H1 (cell line): ENCODE results near the gene SORD. TPM values are rescaled to one million over a fixed set of nuclear protein-coding genes. Genes with fewer than 3 reads are reported as not detected.
"Not testable (repeated sequence)": the region's sequence is repeated elsewhere in the genome, so short reads cannot be mapped to it uniquely, and the experiment has no call there.

Experiments
- CTCF ChIA-PET: fragments of 300-600 bp; sonication (Branson Sonifier 250); formaldehyde crosslinking; loops from one replicate; lab custom pipeline; 2021; ENCODE audit not compliant: partially characterized antibody; lab: Charles Lee
- POLR2A ChIA-PET: fragments of 300-600 bp; sonication (Branson Sonifier 250); formaldehyde crosslinking; loops from one replicate; lab custom pipeline; 2021; ENCODE audit warnings: inconsistent platforms; ENCODE audit not compliant: partially characterized antibody; lab: Charles Lee
- DNase-seq, 2 experiments: peaks; one replicate each; pipeline versions ENCODE4 v3.0.0 to v3.0.0-alpha.2; 2010 to 2022; ENCODE audit warnings: low spot score in 2 of 2, low read depth in 1 of 2, mixed read lengths in 1 of 2
- FAIRE-seq: peaks from 2 replicates; lab custom pipeline; 2011; peaks lifted over from hg19 to GRCh38; lab: Jason Lieb, UNC
- H2AFZ ChIP-seq: 2 replicates; pipeline ENCODE4 v1.8.1; 2012; ENCODE audit warnings: low read length, inconsistent platforms
- H2AK5ac ChIP-seq: 2 replicates; pipeline ENCODE4 v1.6.1; 2013; ENCODE audit warnings: low read depth, low read length
- H2BK120ac ChIP-seq: replicated peaks from 2 replicates; pipeline ENCODE3; 2013; ENCODE audit warnings: low read depth, low read length, inconsistent platforms
- H2BK12ac ChIP-seq: 2 replicates; pipeline ENCODE4 v1.6.1; 2013; ENCODE audit warnings: low read depth, low read length
- H2BK15ac ChIP-seq: 2 replicates; pipeline ENCODE4 v1.6.1; 2013; ENCODE audit warnings: low read length
- H2BK20ac ChIP-seq: 2 replicates; pipeline ENCODE4 v1.6.1; 2013; ENCODE audit warnings: low read length
- H2BK5ac ChIP-seq: 2 replicates; pipeline ENCODE4 v1.6.1; 2013; ENCODE audit warnings: low read depth, low read length
- H3K14ac ChIP-seq: 2 replicates; pipeline ENCODE4 v1.6.1; 2013; ENCODE audit warnings: inconsistent platforms; ENCODE audit not compliant: insufficient read length
- H3K18ac ChIP-seq: 2 replicates; pipeline ENCODE4 v1.6.1; 2013; ENCODE audit warnings: low read length; ENCODE audit errors: extremely low read depth
- H3K23ac ChIP-seq: 2 replicates; pipeline ENCODE4 v1.6.1; 2013; ENCODE audit warnings: inconsistent platforms; ENCODE audit not compliant: insufficient read length
- H3K23me2 ChIP-seq: 2 replicates; pipeline ENCODE4 v1.6.1; 2013; ENCODE audit warnings: low read depth, low read length
- H3K27ac ChIP-seq: 2 replicates; pipeline ENCODE4 v1.6.1; 2011; ENCODE audit warnings: low read depth, low read length, inconsistent platforms
- H3K27me3 ChIP-seq, 4 experiments: replicated peaks in 1 of 4; 1 replicate in 1 of 4; 2 replicates in 3 of 4; pipeline versions ENCODE4 v1.6.1 to v1.8.1; 2011 to 2013; ENCODE audit warnings: low read length in 3 of 4, mild to moderate bottlenecking in 3 of 4, inconsistent platforms in 2 of 4, mixed read lengths in 2 of 4, moderate library complexity in 1 of 4; ENCODE audit not compliant: control insufficient read depth in 3 of 4, insufficient read depth in 3 of 4; ENCODE audit errors: extremely low read depth in 1 of 4
- H3K36me3 ChIP-seq, 4 experiments: 2 replicates each; pipeline versions ENCODE4 v1.6.1 to v1.8.1; 2011 to 2013; ENCODE audit warnings: mild to moderate bottlenecking in 4 of 4, low read length in 3 of 4, moderate library complexity in 2 of 4, control low read depth in 1 of 4, inconsistent platforms in 1 of 4; ENCODE audit not compliant: insufficient read depth in 4 of 4, control insufficient read depth in 2 of 4
- H3K4ac ChIP-seq: replicated peaks from 2 replicates; pipeline ENCODE3; 2013; ENCODE audit warnings: low read length, low read depth, mixed read lengths, inconsistent platforms; ENCODE audit not compliant: insufficient read length
- H3K4me1 ChIP-seq, 4 experiments: replicated peaks in 1 of 4; 1 replicate in 1 of 4; 2 replicates in 3 of 4; pipeline versions ENCODE4 v1.6.1 to v1.8.1; 2011 to 2013; ENCODE audit warnings: low read length in 3 of 4, inconsistent platforms in 2 of 4, mixed read lengths in 1 of 4; ENCODE audit not compliant: insufficient read depth in 4 of 4, control insufficient read depth in 3 of 4
- H3K4me2 ChIP-seq, 2 experiments: 2 replicates each; pipeline versions ENCODE4 v1.6.1 to v1.8.1; 2011 to 2013; ENCODE audit warnings: low read depth in 2 of 2, low read length in 2 of 2, control low read depth in 1 of 2, inconsistent platforms in 1 of 2, mild to moderate bottlenecking in 1 of 2; ENCODE audit not compliant: insufficient read depth in 1 of 2
- H3K4me3 ChIP-seq, 4 experiments: fragments of 200-600, 300-600 bp in 1 of 4; sonication (generic), shearing (Covaris generic), sonication (Bioruptor Twin) in 1 of 4; 2 replicates each; pipeline versions ENCODE4 v1.5.1 to v1.8.1; 2011 to 2016; ENCODE audit warnings: low read length in 4 of 4, low read depth in 3 of 4, control low read depth in 2 of 4, inconsistent platforms in 2 of 4, mild to moderate bottlenecking in 2 of 4, mixed read lengths in 1 of 4, moderate library complexity in 1 of 4; ENCODE audit not compliant: insufficient read depth in 2 of 4; ENCODE audit errors: extremely low read depth in 1 of 4
- H3K56ac ChIP-seq: replicated peaks from 2 replicates; pipeline ENCODE3; 2013; ENCODE audit warnings: low read depth, mild to moderate bottlenecking, mixed read lengths, low read length, inconsistent platforms; ENCODE audit not compliant: insufficient read length
- H3K79me1 ChIP-seq: 2 replicates; pipeline ENCODE4 v1.6.1; 2013; ENCODE audit warnings: low read depth, low read length, control low read depth
- H3K79me2 ChIP-seq, 2 experiments: 2 replicates each; pipeline versions ENCODE4 v1.6.1 to v1.8.1; 2012 to 2013; ENCODE audit warnings: low read length in 2 of 2, mild to moderate bottlenecking in 2 of 2, inconsistent platforms in 1 of 2; ENCODE audit not compliant: insufficient read depth in 2 of 2, control insufficient read depth in 1 of 2
- H3K9ac ChIP-seq, 4 experiments: replicated peaks in 1 of 4; 1 replicate in 1 of 4; 2 replicates in 3 of 4; pipeline versions ENCODE4 v1.6.1 to v1.8.1; 2011 to 2013; ENCODE audit warnings: low read depth in 3 of 4, low read length in 3 of 4, control low read depth in 2 of 4, mild to moderate bottlenecking in 2 of 4, moderate library complexity in 2 of 4, inconsistent platforms in 1 of 4; ENCODE audit errors: extremely low read depth in 1 of 4
- H3K9me3 ChIP-seq, 2 experiments: 2 replicates each; pipeline versions ENCODE4 v1.6.1 to v1.8.1; 2012 to 2013; ENCODE audit warnings: mild to moderate bottlenecking in 2 of 2, moderate library complexity in 2 of 2, control low read depth in 1 of 2, inconsistent platforms in 1 of 2, low read depth in 1 of 2, low read length in 1 of 2, mixed read lengths in 1 of 2; ENCODE audit not compliant: insufficient read depth in 2 of 2
- H4K20me1 ChIP-seq, 2 experiments: replicated peaks in 1 of 2; 2 replicates each; pipeline versions ENCODE3 to v1.8.1; 2011 to 2013; ENCODE audit warnings: inconsistent platforms in 2 of 2, low read length in 2 of 2, mild to moderate bottlenecking in 1 of 2; ENCODE audit not compliant: insufficient read depth in 2 of 2, control insufficient read depth in 1 of 2
- H4K5ac ChIP-seq: 2 replicates; pipeline ENCODE4 v1.6.1; 2013; ENCODE audit warnings: low read length, low read depth, mixed read lengths, inconsistent platforms; ENCODE audit not compliant: insufficient read length
- H4K8ac ChIP-seq: 2 replicates; pipeline ENCODE4 v1.8.0; 2013; ENCODE audit warnings: mild to moderate bottlenecking, moderate library complexity, low read length, inconsistent platforms; ENCODE audit not compliant: insufficient read depth; ENCODE audit errors: extremely low read depth
- H4K91ac ChIP-seq: replicated peaks from 2 replicates; pipeline ENCODE3; 2013; ENCODE audit warnings: low read length, mixed read lengths, inconsistent platforms; ENCODE audit not compliant: insufficient read length
- WGBS, 2 experiments: shearing (Covaris generic) in 1 of 2; methylation state at CpG; one replicate each; pipeline versions ENCODE4 v1.1.6 to v1.1.7; 2013 to 2015; ENCODE audit warnings: low lambda C conversion rate in 2 of 2, mixed read lengths in 2 of 2, inconsistent platforms in 1 of 2, low coverage in 1 of 2, missing lambda C conversion rate in 1 of 2; ENCODE audit not compliant: insufficient replicate concordance in 2 of 2, insufficient coverage in 1 of 2, insufficient read length in 1 of 2; ENCODE audit errors: extremely low coverage in 1 of 2, missing lambda C conversion rate in 1 of 2; 5-methylcytosine and 5-hydroxymethylcytosine counted together
- polyA plus RNA-seq, 7 experiments: library from polyadenylated mRNA; depleted of rRNA in 3 of 7; stranded (reverse) in 5 of 7; unstranded in 2 of 7; fragments of >200 nt in 5 of 7; fragments of 200-250 nt in 2 of 7; gene quantifications; 1 replicate in 5 of 7; 2 replicates in 1 of 7; 4 replicates in 1 of 7; pipeline versions ENCODE4 v1.2.1 to v1.2.3, GENCODE V29; 2011 to 2013; ENCODE audit warnings: missing spikeins in 2 of 7, mixed read lengths in 2 of 7
- total RNA-seq: library from RNA; stranded (reverse); fragmentation: NEBNext Ultra II Directional; extraction: Animal tissue kit (Norgen Biotek cat#: 25700); gene quantifications from 2 replicates; pipeline ENCODE4 v1.2.1, GENCODE V29; 2021

SORD gene
- total and polyA plus RNA-seq, 2 of the 8 experiments (the other 6 are each of a cell fraction or from before 2014, with no cell fraction given), result 52.6 to 75.8 TPM

GRCh38 chr15:45052676-45053075 is 29.7 kb downstream of the SORD start:
- H3K9me3 ChIP-seq, H3K4ac ChIP-seq, H3K18ac ChIP-seq, H3K27ac ChIP-seq, H3K79me2 ChIP-seq, H3K23ac ChIP-seq, H4K5ac ChIP-seq, H3K23me2 ChIP-seq, H2AK5ac ChIP-seq, H3K9ac ChIP-seq, POLR2A ChIA-PET, H3K56ac ChIP-seq, H3K4me1 ChIP-seq, H4K8ac ChIP-seq, H2BK12ac ChIP-seq, H2BK15ac ChIP-seq, DNase-seq, H2BK5ac ChIP-seq, H3K14ac ChIP-seq, H3K27me3 ChIP-seq, H4K91ac ChIP-seq, H3K4me2 ChIP-seq, H2AFZ ChIP-seq, FAIRE-seq, H3K4me3 ChIP-seq, H2BK20ac ChIP-seq, H2BK120ac ChIP-seq, H3K79me1 ChIP-seq, H4K20me1 ChIP-seq: not testable (repeated sequence)
- 89% methylated on average over 3 of the region's 3 CpGs; no CpG with 5 or more reads in 1 of the 2 experiments for WGBS, 2 experiments
- peaks cover 3 to 41% (median 14%) of the 10 kb centered on the region in 4 experiments; a peak in 7 of 8 replicates for H3K36me3 ChIP-seq
- CTCF ChIA-PET, result interaction anchor here (0.8 kb wide), 1 partner anchor 57 kb away, joined by 3 read pairs; no protein-coding TSS in a partner anchor
